GM23338 (cell line): ENCODE results near the gene GOLGA6L2. TPM values are rescaled to one million over a fixed set of nuclear protein-coding genes. Genes with fewer than 3 reads are reported as not detected.

Experiments
- ATAC-seq: fragments of 200-7000 bp; cut with Tn5 transposase; 3 replicates; pipeline ENCODE4 v1.9.1; 2020
- DNase-seq: peaks from one replicate; pipeline ENCODE4 v3.0.0-alpha.2; 2015; ENCODE audit warnings: low spot score
- H2AFZ ChIP-seq: fragments of 200-600 bp; sonication (generic); 2 replicates; pipeline ENCODE4 v1.8.0; 2016; ENCODE audit warnings: antibody characterized with exemption, mild to moderate bottlenecking, moderate library complexity
- H3F3A ChIP-seq: fragments of 200-600 bp; sonication (generic); replicated peaks from 2 replicates; pipeline ENCODE4 v1.8.0; 2017; ENCODE audit warnings: antibody characterized with exemption, mixed run types, low read depth
- H3K27ac ChIP-seq: fragments of 200-600 bp; sonication (generic); 2 replicates; pipeline ENCODE4 v1.6.1; 2016; ENCODE audit warnings: low read depth
- H3K27me3 ChIP-seq: fragments of 200-600 bp; sonication (generic); 2 replicates; pipeline ENCODE4 v1.8.0; 2016; ENCODE audit warnings: mild to moderate bottlenecking, mixed run types, moderate library complexity; ENCODE audit not compliant: insufficient read depth
- H3K36me3 ChIP-seq: fragments of 200-600 bp; sonication (generic); 2 replicates; pipeline ENCODE4 v1.8.0; 2016; ENCODE audit warnings: mild to moderate bottlenecking; ENCODE audit not compliant: insufficient read depth
- H3K4me1 ChIP-seq: fragments of 200-600 bp; sonication (generic); 2 replicates; pipeline ENCODE4 v1.8.0; 2016; ENCODE audit warnings: mild to moderate bottlenecking, moderate library complexity; ENCODE audit not compliant: insufficient read depth
- H3K4me2 ChIP-seq: fragments of 200-600 bp; sonication (generic); 2 replicates; pipeline ENCODE4 v1.7.1; 2017; ENCODE audit warnings: mixed run types
- H3K4me3 ChIP-seq: fragments of 200-600 bp; sonication (generic); 2 replicates; pipeline ENCODE4 v1.6.1; 2016; ENCODE audit warnings: mixed run types
- H3K79me2 ChIP-seq: fragments of 200-600 bp; sonication (generic); replicated peaks from 2 replicates; pipeline ENCODE4 v1.8.0; 2017; ENCODE audit warnings: mild to moderate bottlenecking; ENCODE audit not compliant: insufficient read depth
- H3K9me2 ChIP-seq: fragments of 200-600 bp; sonication (generic); 2 replicates; pipeline ENCODE4 v1.8.0; 2017; ENCODE audit not compliant: insufficient read depth
- H4K20me1 ChIP-seq: fragments of 200-600 bp; sonication (generic); replicated peaks from 2 replicates; pipeline ENCODE4 v1.8.0; 2017; ENCODE audit warnings: mild to moderate bottlenecking; ENCODE audit not compliant: insufficient read depth
- H3K27ac Mint-ChIP-seq: 2 replicates; pipeline ENCODE4 v1.8.0; 2020; ENCODE audit warnings: inconsistent platforms, mild to moderate bottlenecking, moderate library complexity, mixed read lengths
- H3K27me3 Mint-ChIP-seq: 3 replicates; pipeline ENCODE4 v1.8.0; 2022; ENCODE audit warnings: low read depth, mild to moderate bottlenecking, moderate library complexity, mixed read lengths, inconsistent platforms; ENCODE audit not compliant: insufficient read depth, poor library complexity
- H3K36me3 Mint-ChIP-seq: 3 replicates; pipeline ENCODE4 v1.8.0; 2021; ENCODE audit warnings: low read depth, mild to moderate bottlenecking, inconsistent platforms, moderate library complexity, mixed read lengths
- H3K4me1 Mint-ChIP-seq: 3 replicates; pipeline ENCODE4 v1.8.0; 2020; ENCODE audit warnings: mild to moderate bottlenecking, inconsistent platforms, mixed read lengths
- H3K4me3 Mint-ChIP-seq: 3 replicates; pipeline ENCODE4 v1.8.0; 2021; ENCODE audit warnings: moderate library complexity, mild to moderate bottlenecking, inconsistent platforms, mixed read lengths
- H3K9me3 Mint-ChIP-seq: 3 replicates; pipeline ENCODE4 v1.8.0; 2020; ENCODE audit warnings: moderate library complexity, mild to moderate bottlenecking, inconsistent platforms, mixed read lengths
- CREB1 ChIP-seq: fragments of 250-450 bp; sonication (Bioruptor Pico); IDR thresholded peaks from 2 replicates; pipeline ENCODE4 v1.5.0; 2020; ENCODE audit warnings: low read depth, mild to moderate bottlenecking, moderate library complexity
- EZH2 ChIP-seq: fragments of 200-600 bp; sonication (generic); IDR thresholded peaks from one replicate; pipeline ENCODE4 v1.8.0; 2017; ENCODE audit warnings: antibody characterized with exemption, mild to moderate bottlenecking, low read depth; ENCODE audit not compliant: unreplicated experiment
- JUNB ChIP-seq: IDR thresholded peaks from one replicate; pipeline ENCODE4 v1.6.1; 2016; ENCODE audit warnings: antibody characterized with exemption; ENCODE audit not compliant: unreplicated experiment
- POLR2AphosphoS5 ChIP-seq: IDR thresholded peaks from 2 replicates; pipeline ENCODE4 v1.6.1; 2016; ENCODE audit warnings: antibody characterized with exemption, low read depth
- ZNF114 ChIP-seq: fragments of 250-450 bp; sonication (Bioruptor Pico); IDR thresholded peaks from 2 replicates; pipeline ENCODE4 v1.5.0; 2020; ENCODE audit warnings: mild to moderate bottlenecking, moderate library complexity
- ZNF331 ChIP-seq: fragments of 250-450 bp; sonication (Bioruptor Pico); IDR thresholded peaks from 2 replicates; pipeline ENCODE4 v1.5.0; 2020; ENCODE audit warnings: low read depth, mild to moderate bottlenecking, moderate library complexity
- polyA plus RNA-seq: library from polyadenylated mRNA; unstranded; fragments of >200 nt; fragmentation: Nextera tagmentation; extraction: Ambion mirVana; gene quantifications from 2 replicates; pipeline ENCODE4 v1.2.1, GENCODE V29; 2016
- total RNA-seq: library from RNA; depleted of rRNA; stranded (reverse); fragments of >200 nt; shearing (Covaris generic); gene quantifications from 2 replicates; pipeline ENCODE4 v1.2.3, GENCODE V29; 2014
- TF ChIP-seq, protein P1 (sequence below): IDR thresholded peaks from 2 replicates; pipeline ENCODE4 v1.6.1; 2016; ENCODE audit warnings: antibody characterized with exemption
- TF ChIP-seq, protein P2 (sequence below), 2 experiments: fragments of 200-600 bp in 1 of 2; sonication (generic) in 1 of 2; conservative IDR thresholded peaks; 2 replicates each; pipeline versions ENCODE4 v1.5.1 to v1.6.1; 2016 to 2017; ENCODE audit warnings: antibody characterized with exemption in 2 of 2, low read depth in 2 of 2, mild to moderate bottlenecking in 2 of 2, moderate library complexity in 1 of 2
- TF ChIP-seq, protein P3 (sequence below): fragments of 250-450 bp; sonication (Bioruptor Pico); IDR thresholded peaks from 2 replicates; pipeline ENCODE4 v1.5.0; 2020; ENCODE audit warnings: mild to moderate bottlenecking, moderate library complexity

GOLGA6L2 gene
- total and polyA plus RNA-seq, 2 experiments from 2014 or later = not detected

DNA sequence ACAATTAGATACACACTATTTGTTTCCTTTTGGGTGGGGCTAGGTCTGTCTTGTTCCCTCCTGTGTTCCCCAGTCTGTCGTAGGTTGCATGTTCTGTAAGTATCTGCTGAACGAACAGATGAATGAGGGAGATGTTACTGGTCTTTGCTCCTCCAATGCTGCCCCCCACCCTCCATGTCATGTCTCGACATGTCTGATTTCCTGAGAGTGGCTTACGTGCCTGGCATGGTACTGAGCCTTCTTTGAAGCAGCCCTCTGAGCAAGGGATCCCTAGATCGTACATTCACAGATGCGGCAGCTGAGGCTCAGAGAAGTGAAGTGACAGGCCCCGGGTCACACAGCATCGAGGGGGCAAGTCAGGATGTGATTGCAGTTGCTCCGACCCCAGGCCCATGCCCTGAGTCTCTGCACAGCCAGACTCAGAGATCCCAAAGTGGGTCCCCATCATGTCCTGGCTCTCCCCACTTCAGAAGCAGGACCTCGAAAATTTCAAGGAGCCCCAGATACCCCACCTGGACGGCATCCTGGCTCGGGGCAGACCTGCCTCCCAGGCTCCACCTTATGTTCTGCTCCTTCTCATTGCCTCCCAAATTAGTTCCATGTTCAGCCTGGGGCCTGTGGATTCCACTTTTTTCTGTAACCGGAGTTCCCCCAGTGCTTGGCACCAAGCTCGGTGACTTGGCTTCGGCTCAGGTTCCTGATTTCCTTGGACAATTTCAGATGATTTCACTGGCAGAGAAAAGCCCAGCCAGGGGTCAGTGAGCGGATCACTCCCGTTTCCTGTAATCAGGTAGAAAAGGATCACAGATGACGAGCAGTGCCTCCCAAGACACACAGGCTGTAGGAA, 24.7 kb downstream of the GOLGA6L2 start:
- H3K4me1 Mint-ChIP-seq = no peaks in the 10 kb centered on the region; the same call in 1 of the 3 replicates
- no peaks in the 10 kb centered on the region for H3K36me3 ChIP-seq
- H3F3A ChIP-seq = no peaks in the 10 kb centered on the region
- DNase-seq (no peak), ATAC-seq (no peak)
- no peak overlapping the region for H3K4me2 ChIP-seq
- H3K4me1 ChIP-seq = no peaks in the 10 kb centered on the region
- H3K4me3 Mint-ChIP-seq = no peak overlapping the region
- H3K27me3 Mint-ChIP-seq = peaks cover 5% of the 10 kb centered on the region
- H3K27ac Mint-ChIP-seq = no peak overlapping the region
- no peaks in the 10 kb centered on the region for H3K27me3 ChIP-seq
- H3K79me2 ChIP-seq = no peaks in the 10 kb centered on the region
- no peak overlapping the region for H3K27ac ChIP-seq
- no peak overlapping the region for H2AFZ ChIP-seq
- no peaks in the 10 kb centered on the region for H3K9me2 ChIP-seq
- no peak overlapping the region for H3K4me3 ChIP-seq
- TF ChIP-seq CREB1 = no peak
- no peak for TF ChIP-seq ZNF331 (CRISPR knock-in tag)
- TF ChIP-seq, protein P1, sequence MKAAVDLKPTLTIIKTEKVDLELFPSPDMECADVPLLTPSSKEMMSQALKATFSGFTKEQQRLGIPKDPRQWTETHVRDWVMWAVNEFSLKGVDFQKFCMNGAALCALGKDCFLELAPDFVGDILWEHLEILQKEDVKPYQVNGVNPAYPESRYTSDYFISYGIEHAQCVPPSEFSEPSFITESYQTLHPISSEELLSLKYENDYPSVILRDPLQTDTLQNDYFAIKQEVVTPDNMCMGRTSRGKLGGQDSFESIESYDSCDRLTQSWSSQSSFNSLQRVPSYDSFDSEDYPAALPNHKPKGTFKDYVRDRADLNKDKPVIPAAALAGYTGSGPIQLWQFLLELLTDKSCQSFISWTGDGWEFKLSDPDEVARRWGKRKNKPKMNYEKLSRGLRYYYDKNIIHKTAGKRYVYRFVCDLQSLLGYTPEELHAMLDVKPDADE = no peak
- TF ChIP-seq, protein P2, sequence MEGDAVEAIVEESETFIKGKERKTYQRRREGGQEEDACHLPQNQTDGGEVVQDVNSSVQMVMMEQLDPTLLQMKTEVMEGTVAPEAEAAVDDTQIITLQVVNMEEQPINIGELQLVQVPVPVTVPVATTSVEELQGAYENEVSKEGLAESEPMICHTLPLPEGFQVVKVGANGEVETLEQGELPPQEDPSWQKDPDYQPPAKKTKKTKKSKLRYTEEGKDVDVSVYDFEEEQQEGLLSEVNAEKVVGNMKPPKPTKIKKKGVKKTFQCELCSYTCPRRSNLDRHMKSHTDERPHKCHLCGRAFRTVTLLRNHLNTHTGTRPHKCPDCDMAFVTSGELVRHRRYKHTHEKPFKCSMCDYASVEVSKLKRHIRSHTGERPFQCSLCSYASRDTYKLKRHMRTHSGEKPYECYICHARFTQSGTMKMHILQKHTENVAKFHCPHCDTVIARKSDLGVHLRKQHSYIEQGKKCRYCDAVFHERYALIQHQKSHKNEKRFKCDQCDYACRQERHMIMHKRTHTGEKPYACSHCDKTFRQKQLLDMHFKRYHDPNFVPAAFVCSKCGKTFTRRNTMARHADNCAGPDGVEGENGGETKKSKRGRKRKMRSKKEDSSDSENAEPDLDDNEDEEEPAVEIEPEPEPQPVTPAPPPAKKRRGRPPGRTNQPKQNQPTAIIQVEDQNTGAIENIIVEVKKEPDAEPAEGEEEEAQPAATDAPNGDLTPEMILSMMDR (conservative IDR thresholded peaks at IDR 0.05; ENCODE audit: low read depth in 2 of 2) = no peak
- no peak for TF ChIP-seq JUNB
- no peak for TF ChIP-seq POLR2AphosphoS5
- TF ChIP-seq ZNF114 (CRISPR knock-in tag) = no peak
- TF ChIP-seq EZH2 = no peak
- TF ChIP-seq, protein P3, sequence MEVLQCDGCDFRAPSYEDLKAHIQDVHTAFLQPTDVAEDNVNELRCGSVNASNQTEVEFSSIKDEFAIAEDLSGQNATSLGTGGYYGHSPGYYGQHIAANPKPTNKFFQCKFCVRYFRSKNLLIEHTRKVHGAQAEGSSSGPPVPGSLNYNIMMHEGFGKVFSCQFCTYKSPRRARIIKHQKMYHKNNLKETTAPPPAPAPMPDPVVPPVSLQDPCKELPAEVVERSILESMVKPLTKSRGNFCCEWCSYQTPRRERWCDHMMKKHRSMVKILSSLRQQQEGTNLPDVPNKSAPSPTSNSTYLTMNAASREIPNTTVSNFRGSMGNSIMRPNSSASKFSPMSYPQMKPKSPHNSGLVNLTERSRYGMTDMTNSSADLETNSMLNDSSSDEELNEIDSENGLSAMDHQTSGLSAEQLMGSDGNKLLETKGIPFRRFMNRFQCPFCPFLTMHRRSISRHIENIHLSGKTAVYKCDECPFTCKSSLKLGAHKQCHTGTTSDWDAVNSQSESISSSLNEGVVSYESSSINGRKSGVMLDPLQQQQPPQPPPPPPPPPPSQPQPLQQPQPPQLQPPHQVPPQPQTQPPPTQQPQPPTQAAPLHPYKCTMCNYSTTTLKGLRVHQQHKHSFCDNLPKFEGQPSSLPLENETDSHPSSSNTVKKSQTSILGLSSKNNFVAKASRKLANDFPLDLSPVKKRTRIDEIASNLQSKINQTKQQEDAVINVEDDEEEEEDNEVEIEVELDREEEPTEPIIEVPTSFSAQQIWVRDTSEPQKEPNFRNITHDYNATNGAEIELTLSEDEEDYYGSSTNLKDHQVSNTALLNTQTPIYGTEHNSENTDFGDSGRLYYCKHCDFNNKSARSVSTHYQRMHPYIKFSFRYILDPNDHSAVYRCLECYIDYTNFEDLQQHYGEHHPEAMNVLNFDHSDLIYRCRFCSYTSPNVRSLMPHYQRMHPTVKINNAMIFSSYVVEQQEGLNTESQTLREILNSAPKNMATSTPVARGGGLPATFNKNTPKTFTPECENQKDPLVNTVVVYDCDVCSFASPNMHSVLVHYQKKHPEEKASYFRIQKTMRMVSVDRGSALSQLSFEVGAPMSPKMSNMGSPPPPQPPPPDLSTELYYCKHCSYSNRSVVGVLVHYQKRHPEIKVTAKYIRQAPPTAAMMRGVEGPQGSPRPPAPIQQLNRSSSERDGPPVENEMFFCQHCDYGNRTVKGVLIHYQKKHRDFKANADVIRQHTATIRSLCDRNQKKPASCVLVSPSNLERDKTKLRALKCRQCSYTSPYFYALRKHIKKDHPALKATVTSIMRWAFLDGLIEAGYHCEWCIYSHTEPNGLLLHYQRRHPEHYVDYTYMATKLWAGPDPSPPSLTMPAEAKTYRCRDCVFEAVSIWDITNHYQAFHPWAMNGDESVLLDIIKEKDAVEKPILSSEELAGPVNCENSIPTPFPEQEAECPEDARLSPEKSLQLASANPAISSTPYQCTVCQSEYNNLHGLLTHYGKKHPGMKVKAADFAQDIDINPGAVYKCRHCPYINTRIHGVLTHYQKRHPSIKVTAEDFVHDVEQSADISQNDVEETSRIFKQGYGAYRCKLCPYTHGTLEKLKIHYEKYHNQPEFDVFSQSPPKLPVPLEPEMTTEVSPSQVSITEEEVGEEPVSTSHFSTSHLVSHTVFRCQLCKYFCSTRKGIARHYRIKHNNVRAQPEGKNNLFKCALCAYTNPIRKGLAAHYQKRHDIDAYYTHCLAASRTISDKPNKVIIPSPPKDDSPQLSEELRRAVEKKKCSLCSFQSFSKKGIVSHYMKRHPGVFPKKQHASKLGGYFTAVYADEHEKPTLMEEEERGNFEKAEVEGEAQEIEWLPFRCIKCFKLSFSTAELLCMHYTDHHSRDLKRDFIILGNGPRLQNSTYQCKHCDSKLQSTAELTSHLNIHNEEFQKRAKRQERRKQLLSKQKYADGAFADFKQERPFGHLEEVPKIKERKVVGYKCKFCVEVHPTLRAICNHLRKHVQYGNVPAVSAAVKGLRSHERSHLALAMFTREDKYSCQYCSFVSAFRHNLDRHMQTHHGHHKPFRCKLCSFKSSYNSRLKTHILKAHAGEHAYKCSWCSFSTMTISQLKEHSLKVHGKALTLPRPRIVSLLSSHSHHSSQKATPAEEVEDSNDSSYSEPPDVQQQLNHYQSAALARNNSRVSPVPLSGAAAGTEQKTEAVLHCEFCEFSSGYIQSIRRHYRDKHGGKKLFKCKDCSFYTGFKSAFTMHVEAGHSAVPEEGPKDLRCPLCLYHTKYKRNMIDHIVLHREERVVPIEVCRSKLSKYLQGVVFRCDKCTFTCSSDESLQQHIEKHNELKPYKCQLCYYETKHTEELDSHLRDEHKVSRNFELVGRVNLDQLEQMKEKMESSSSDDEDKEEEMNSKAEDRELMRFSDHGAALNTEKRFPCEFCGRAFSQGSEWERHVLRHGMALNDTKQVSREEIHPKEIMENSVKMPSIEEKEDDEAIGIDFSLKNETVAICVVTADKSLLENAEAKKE (CRISPR knock-in tag) = no peak
- H4K20me1 ChIP-seq = no peaks in the 10 kb centered on the region
- peaks cover 3% of the 10 kb centered on the region; the same call in 1 of the 3 replicates for H3K36me3 Mint-ChIP-seq
- peaks cover 62% of the 10 kb centered on the region for H3K9me3 Mint-ChIP-seq
